Neural cell (in vitro differentiated cells): ENCODE results near the gene DDHD1.

Experiments used
- EP300 ChIP-seq: fragments of 450-650 bp; conservative IDR thresholded peaks from 2 replicates; pipeline ENCODE4 v1.6.1; 2014; ENCODE audit warnings: antibody characterized with exemption, mild to moderate bottlenecking, moderate library complexity; ENCODE audit not compliant: poor library complexity, severe bottlenecking
- EZH2 ChIP-seq: fragments of 200-600, 300-800 bp; shearing (Covaris generic), sonication (generic); IDR thresholded peaks from 2 replicates; pipeline ENCODE4 v1.6.1; 2014; ENCODE audit warnings: antibody characterized with exemption, low read length, borderline replicate concordance, mild to moderate bottlenecking; ENCODE audit not compliant: insufficient read depth, poor library complexity, severe bottlenecking
- RAD21 ChIP-seq: fragments of 450-650 bp; conservative IDR thresholded peaks from 2 replicates; pipeline ENCODE4 v1.6.1; 2014; ENCODE audit warnings: antibody characterized with exemption, mild to moderate bottlenecking, moderate library complexity
- SMC3 ChIP-seq: fragments of 450-650 bp; conservative IDR thresholded peaks from 2 replicates; pipeline ENCODE4 v1.6.1; 2014; ENCODE audit warnings: antibody characterized with exemption, mild to moderate bottlenecking, moderate library complexity; ENCODE audit not compliant: poor library complexity
- TAF1 ChIP-seq: IDR thresholded peaks from 2 replicates; pipeline ENCODE4 v1.6.1; 2012; ENCODE audit warnings: low read depth
- TF ChIP-seq, protein P1 (sequence below): fragments of 450-650 bp; IDR thresholded peaks from 2 replicates; pipeline ENCODE4 v1.5.1; 2014; ENCODE audit warnings: antibody characterized with exemption, mild to moderate bottlenecking, moderate library complexity; ENCODE audit not compliant: poor library complexity, severe bottlenecking
- TF ChIP-seq, protein P2 (sequence below): IDR thresholded peaks from 2 replicates; pipeline ENCODE4 v1.6.1; 2012; ENCODE audit warnings: borderline replicate concordance

DNA sequence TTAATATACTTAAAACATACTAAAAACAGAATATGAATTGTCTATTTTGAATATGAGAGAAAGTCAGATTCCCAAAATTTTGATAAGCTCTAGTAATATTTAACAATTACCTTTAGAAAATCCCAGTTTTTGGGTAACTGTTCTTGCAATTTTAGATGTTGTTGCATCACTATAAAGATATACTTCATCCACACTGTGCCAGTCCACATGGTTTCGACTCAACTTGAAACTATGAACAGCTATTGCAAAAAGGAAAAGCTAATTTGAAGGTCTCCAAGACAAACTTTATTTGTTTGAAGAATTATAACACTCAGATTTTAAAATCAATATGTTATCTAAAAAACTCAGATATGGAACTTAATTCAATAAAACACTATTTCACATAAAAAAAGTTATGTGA lies 59.9 kb downstream of the DDHD1 start:
- TF ChIP-seq RAD21 (no peak), EZH2 (no peak), EP300 (no peak), TAF1 (no peak), SMC3 (no peak)
- TF ChIP-seq, protein P1, sequence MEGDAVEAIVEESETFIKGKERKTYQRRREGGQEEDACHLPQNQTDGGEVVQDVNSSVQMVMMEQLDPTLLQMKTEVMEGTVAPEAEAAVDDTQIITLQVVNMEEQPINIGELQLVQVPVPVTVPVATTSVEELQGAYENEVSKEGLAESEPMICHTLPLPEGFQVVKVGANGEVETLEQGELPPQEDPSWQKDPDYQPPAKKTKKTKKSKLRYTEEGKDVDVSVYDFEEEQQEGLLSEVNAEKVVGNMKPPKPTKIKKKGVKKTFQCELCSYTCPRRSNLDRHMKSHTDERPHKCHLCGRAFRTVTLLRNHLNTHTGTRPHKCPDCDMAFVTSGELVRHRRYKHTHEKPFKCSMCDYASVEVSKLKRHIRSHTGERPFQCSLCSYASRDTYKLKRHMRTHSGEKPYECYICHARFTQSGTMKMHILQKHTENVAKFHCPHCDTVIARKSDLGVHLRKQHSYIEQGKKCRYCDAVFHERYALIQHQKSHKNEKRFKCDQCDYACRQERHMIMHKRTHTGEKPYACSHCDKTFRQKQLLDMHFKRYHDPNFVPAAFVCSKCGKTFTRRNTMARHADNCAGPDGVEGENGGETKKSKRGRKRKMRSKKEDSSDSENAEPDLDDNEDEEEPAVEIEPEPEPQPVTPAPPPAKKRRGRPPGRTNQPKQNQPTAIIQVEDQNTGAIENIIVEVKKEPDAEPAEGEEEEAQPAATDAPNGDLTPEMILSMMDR = no peak
- TF ChIP-seq, protein P2, sequence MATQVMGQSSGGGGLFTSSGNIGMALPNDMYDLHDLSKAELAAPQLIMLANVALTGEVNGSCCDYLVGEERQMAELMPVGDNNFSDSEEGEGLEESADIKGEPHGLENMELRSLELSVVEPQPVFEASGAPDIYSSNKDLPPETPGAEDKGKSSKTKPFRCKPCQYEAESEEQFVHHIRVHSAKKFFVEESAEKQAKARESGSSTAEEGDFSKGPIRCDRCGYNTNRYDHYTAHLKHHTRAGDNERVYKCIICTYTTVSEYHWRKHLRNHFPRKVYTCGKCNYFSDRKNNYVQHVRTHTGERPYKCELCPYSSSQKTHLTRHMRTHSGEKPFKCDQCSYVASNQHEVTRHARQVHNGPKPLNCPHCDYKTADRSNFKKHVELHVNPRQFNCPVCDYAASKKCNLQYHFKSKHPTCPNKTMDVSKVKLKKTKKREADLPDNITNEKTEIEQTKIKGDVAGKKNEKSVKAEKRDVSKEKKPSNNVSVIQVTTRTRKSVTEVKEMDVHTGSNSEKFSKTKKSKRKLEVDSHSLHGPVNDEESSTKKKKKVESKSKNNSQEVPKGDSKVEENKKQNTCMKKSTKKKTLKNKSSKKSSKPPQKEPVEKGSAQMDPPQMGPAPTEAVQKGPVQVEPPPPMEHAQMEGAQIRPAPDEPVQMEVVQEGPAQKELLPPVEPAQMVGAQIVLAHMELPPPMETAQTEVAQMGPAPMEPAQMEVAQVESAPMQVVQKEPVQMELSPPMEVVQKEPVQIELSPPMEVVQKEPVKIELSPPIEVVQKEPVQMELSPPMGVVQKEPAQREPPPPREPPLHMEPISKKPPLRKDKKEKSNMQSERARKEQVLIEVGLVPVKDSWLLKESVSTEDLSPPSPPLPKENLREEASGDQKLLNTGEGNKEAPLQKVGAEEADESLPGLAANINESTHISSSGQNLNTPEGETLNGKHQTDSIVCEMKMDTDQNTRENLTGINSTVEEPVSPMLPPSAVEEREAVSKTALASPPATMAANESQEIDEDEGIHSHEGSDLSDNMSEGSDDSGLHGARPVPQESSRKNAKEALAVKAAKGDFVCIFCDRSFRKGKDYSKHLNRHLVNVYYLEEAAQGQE = no peak
